Thoracic aorta (tissue), 2 donors: ENCODE measurements around the gene BICD1. TPM values are rescaled to one million over a fixed set of nuclear protein-coding genes. Genes with fewer than 3 reads are reported as not detected.
"Not testable (repeated sequence)": the region's sequence is repeated elsewhere in the genome, so short reads cannot be mapped to it uniquely, and the experiment has no call there.

Experiments
- ATAC-seq: fragments of 150-250 bp; one replicate; pipeline ENCODE4 v1.8.0; 2017; ENCODE audit warnings: low read depth; ENCODE audit not compliant: insufficient number of reproducible peaks, low FRiP score
- DNase-seq: peaks from one replicate; pipeline ENCODE4 v3.0.0-alpha.2; 2020; ENCODE audit warnings: low spot score
- H3K27ac ChIP-seq, 2 donors: fragments of 200-600 bp; sonication (generic); 1 replicate in 1 of 2; 2 replicates in 1 of 2; pipeline ENCODE4 v1.5.1; 2016; ENCODE audit warnings: mild to moderate bottlenecking in 2 of 2, moderate library complexity in 2 of 2
- H3K27me3 ChIP-seq: fragments of 200-600 bp; sonication (generic); replicated peaks from 2 replicates; pipeline ENCODE4 v1.6.0; 2016; ENCODE audit warnings: mild to moderate bottlenecking; ENCODE audit not compliant: insufficient read depth
- H3K36me3 ChIP-seq: fragments of 200-600 bp; sonication (generic); one replicate; pipeline ENCODE4 v1.5.1; 2016
- H3K4me1 ChIP-seq, 2 donors: fragments of 200-600 bp; sonication (generic); 1 replicate in 1 of 2; 2 replicates in 1 of 2; pipeline versions ENCODE4 v1.5.1 to v1.6.0; 2016; ENCODE audit warnings: low read depth in 2 of 2, mild to moderate bottlenecking in 1 of 2; ENCODE audit not compliant: control insufficient read depth in 1 of 2
- H3K4me3 ChIP-seq: fragments of 200-600 bp; sonication (generic); 2 replicates; pipeline ENCODE4 v1.5.1; 2016; ENCODE audit warnings: mild to moderate bottlenecking
- H3K9me3 ChIP-seq: fragments of 200-600 bp; sonication (generic); 2 replicates; pipeline ENCODE4 v1.5.1; 2016
- total RNA-seq, 2 donors: library from RNA; depleted of rRNA; stranded (reverse); fragments of >200 nt; gene quantifications; one replicate each; pipeline versions ENCODE4 v1.1.0 to v1.2.3, GENCODE V29; 2016
- TF ChIP-seq, protein P1 (sequence below): fragments of 200-600 bp; sonication (generic); IDR thresholded peaks from one replicate; pipeline ENCODE4 v1.5.1; 2019; ENCODE audit warnings: antibody characterized with exemption

Gene BICD1
- total RNA-seq, 2 donors from 2014 or later, result 18.7 to 44.7 TPM

DNA sequence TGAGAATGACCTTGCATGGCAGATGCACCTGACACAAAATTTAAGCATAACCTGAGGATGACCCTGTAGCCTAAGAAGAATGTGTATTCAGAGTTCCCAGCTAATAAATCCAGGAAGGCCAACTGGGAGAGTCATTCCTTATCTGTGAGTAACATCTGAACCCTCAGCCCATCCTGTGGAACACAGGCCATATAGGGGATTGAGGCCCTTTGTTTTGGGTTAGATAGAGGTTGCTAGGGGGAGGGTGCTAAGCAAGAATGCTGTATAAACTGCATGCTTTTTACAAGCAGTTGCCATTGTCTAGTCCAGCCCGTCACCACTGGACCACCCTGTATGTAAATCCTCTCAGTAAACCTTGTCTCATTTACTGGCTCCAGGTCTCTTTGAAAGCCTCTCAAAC is 77.0 kb downstream of the BICD1 start:
- Histone ChIP-seq H3K36me3 (no peaks in the 10 kb centered on the region), H3K4me3 (no peak overlapping the region), H3K27ac (no peak overlapping the region), H3K9me3 (no peaks in the 10 kb centered on the region), H3K4me1 (no peaks in the 10 kb centered on the region), H3K27me3 (no peaks in the 10 kb centered on the region)
- no peak for DNase-seq
- TF ChIP-seq, protein P1, sequence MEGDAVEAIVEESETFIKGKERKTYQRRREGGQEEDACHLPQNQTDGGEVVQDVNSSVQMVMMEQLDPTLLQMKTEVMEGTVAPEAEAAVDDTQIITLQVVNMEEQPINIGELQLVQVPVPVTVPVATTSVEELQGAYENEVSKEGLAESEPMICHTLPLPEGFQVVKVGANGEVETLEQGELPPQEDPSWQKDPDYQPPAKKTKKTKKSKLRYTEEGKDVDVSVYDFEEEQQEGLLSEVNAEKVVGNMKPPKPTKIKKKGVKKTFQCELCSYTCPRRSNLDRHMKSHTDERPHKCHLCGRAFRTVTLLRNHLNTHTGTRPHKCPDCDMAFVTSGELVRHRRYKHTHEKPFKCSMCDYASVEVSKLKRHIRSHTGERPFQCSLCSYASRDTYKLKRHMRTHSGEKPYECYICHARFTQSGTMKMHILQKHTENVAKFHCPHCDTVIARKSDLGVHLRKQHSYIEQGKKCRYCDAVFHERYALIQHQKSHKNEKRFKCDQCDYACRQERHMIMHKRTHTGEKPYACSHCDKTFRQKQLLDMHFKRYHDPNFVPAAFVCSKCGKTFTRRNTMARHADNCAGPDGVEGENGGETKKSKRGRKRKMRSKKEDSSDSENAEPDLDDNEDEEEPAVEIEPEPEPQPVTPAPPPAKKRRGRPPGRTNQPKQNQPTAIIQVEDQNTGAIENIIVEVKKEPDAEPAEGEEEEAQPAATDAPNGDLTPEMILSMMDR, result no peak
- no peak for ATAC-seq

DNA sequence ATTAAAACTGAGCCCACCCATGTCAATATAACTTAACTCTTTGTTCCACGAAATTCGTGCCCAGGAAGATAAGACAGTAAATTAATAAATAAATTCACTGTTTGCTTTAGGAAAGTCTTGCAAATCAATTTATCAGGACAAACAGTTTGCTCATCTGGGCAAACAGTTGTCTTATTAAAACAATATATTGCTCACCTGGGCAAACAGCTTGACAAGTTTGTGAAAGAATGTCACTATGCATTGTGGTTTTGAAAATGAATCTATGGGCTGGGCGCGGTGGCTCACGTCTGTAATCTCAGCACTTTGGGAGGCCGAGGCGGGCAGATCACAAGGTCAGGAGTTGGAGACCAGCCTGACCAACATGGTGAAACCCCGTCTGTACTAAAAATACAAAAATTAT is 80.5 kb downstream of the BICD1 start:
- H3K9me3 ChIP-seq, H3K27ac ChIP-seq, DNase-seq, H3K36me3 ChIP-seq, H3K4me3 ChIP-seq, H3K27me3 ChIP-seq, ATAC-seq, H3K4me1 ChIP-seq: not testable (repeated sequence)

DNA sequence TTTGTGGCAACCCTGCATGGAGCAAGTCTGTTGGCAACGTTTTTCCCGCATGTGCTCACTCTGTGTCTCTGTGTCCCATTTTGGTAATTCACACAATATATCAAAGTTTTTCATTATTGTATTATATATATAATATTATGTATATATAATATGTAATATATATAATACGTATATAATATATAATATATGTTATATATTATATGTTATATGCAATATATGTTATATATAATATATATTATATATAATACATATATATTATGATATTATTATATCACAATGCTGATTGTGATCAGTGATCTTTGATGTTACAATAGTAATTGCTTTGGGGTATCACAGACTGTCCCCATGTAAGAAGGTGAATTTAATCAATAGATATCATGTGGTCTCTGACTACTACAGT is 84.8 kb downstream of the BICD1 start:
- TF ChIP-seq, protein P1, result no peak
- no peaks in the 10 kb centered on the region for H3K4me1 ChIP-seq
- no peak overlapping the region for H3K4me3 ChIP-seq
- no peaks in the 10 kb centered on the region for H3K27me3 ChIP-seq
- no peaks in the 10 kb centered on the region for H3K9me3 ChIP-seq
- DNase-seq (no peak), ATAC-seq (no peak)
- no peaks in the 10 kb centered on the region for H3K36me3 ChIP-seq
- H3K27ac ChIP-seq, result no peak overlapping the region

DNA sequence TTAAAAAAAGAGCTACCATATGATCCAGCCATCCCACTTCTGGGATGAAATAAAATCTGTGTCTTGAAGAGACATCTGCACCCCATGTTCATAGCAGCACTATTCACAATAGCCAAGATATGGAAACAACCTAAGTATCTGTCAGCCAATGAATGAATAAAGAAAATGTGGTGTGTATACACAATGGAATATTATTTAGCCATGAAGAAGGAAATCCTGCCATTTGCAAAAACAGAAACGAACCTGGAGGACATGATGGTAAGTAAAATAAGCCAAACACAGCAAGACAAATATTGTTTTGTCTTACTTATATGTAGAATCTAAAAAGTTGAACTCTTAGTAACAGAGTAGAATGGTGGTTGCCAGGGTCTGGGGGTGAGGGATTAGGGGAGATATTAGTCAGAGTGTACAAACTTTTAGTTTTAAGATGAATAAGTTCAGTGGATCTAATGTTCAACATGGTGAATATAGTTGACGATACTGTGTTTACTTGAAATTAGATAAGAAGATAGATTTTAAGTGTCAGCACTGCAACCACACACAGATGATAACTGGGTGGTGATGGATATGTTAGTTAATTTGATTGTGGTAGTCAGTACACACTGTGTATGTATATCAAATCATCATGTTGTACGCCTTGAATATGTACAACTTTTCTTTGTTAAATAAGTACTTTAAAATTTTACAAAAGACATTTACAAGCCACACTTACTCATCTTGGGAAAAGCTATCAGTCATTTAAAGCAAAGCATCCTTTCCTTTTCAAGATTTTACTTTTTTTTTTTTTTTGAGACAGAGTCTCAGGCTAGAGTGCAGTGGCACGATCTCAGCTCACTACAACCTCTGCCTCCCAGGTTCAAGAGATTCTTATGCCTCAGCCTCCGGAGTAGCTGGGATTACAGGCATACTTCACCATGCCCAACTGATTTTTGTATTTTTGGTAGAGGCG is 89.9 kb downstream of the BICD1 start:
- H3K27me3 ChIP-seq, result no peaks in the 10 kb centered on the region
- H3K36me3 ChIP-seq, result no peaks in the 10 kb centered on the region
- no peak for ATAC-seq
- DNase-seq, result no peak
- no peaks in the 10 kb centered on the region for H3K9me3 ChIP-seq
- TF ChIP-seq, protein P1, result no peak
- H3K4me3 ChIP-seq, result no peak overlapping the region
- H3K27ac ChIP-seq, result no peak overlapping the region
- H3K4me1 ChIP-seq, result no peaks in the 10 kb centered on the region

DNA sequence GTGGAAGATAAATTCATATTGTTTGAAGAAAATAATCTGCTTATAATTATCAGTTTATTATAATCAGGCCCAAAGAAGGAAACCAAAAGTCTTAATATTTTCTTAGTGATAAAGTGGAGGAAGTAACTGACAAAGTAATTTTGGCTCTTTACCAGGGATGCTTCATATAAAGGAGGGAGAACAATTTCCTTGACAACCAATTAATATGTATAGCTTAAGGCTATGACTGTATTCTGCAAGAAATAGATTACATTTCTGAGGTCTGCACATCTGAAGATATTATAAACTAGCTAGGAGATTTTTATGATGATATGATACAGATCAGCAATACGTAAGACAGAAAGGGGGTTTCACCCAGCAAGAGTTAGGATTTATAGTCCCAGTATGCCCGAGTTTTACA is 90.8 kb downstream of the BICD1 start:
- no peak for ATAC-seq
- no peak for DNase-seq
- Histone ChIP-seq H3K4me3 (no peak overlapping the region), H3K36me3 (no peaks in the 10 kb centered on the region), H3K27me3 (no peaks in the 10 kb centered on the region), H3K9me3 (no peaks in the 10 kb centered on the region), H3K4me1 (no peaks in the 10 kb centered on the region), H3K27ac (no peak overlapping the region)
- TF ChIP-seq, protein P1, result no peak
